ENCODE data around the gene INPP5F.

- TF ChIP-seq, protein P1, sequence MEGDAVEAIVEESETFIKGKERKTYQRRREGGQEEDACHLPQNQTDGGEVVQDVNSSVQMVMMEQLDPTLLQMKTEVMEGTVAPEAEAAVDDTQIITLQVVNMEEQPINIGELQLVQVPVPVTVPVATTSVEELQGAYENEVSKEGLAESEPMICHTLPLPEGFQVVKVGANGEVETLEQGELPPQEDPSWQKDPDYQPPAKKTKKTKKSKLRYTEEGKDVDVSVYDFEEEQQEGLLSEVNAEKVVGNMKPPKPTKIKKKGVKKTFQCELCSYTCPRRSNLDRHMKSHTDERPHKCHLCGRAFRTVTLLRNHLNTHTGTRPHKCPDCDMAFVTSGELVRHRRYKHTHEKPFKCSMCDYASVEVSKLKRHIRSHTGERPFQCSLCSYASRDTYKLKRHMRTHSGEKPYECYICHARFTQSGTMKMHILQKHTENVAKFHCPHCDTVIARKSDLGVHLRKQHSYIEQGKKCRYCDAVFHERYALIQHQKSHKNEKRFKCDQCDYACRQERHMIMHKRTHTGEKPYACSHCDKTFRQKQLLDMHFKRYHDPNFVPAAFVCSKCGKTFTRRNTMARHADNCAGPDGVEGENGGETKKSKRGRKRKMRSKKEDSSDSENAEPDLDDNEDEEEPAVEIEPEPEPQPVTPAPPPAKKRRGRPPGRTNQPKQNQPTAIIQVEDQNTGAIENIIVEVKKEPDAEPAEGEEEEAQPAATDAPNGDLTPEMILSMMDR (conservative IDR thresholded peaks at IDR 0.05 in 1 of 2, IDR thresholded peaks at IDR 0.05 in 1 of 2; ENCODE audit: low read depth in 1 of 2, low read length in 2 of 2): no peak
- TF ChIP-seq EZH2 (IDR thresholded peaks at IDR 0.05; ENCODE audit: low read length, missing control alignments): no peak
Observed at GRCh38 chr10:119821182-119821581, 95.3 kb downstream of the INPP5F start.
